SK-N-SH (cell line): ENCODE results near the gene EN1. TPM values are rescaled to one million over a fixed set of nuclear protein-coding genes. Genes with fewer than 3 reads are reported as not detected.

Source experiments
- CTCF ChIA-PET: fragments of 300-600, 350-600 bp; formaldehyde crosslinking; extraction: SDS; loops from one replicate; lab custom pipeline; 2021; lab: Yijun Ruan, JAX
- POLR2A ChIA-PET: fragments of 350-600 bp; sonication (Branson Sonifier 250); formaldehyde crosslinking; extraction: SDS; loops from one replicate; lab custom pipeline; 2020; ENCODE audit warnings: antibody characterized with exemption, inconsistent platforms; lab: Yijun Ruan, JAX
- DNase-seq: peaks from one replicate; pipeline ENCODE4 v3.0.0; 2012
- H2AFZ ChIP-seq: fragments of 200-600 bp; sonication (generic); 2 replicates; pipeline ENCODE4 v1.8.1; 2016; ENCODE audit warnings: antibody characterized with exemption, mild to moderate bottlenecking, low read depth
- H3F3A ChIP-seq: fragments of 200-600 bp; sonication (generic); replicated peaks from 2 replicates; pipeline ENCODE3; 2016; ENCODE audit warnings: antibody characterized with exemption, mild to moderate bottlenecking; ENCODE audit not compliant: insufficient read depth
- H3K27ac ChIP-seq, 2 experiments: fragments of 200-500 bp in 1 of 2; fragments of 200-600 bp in 1 of 2; sonication (Bioruptor generic) in 1 of 2; sonication (generic), shearing (Covaris generic) in 1 of 2; 2 replicates each; pipeline versions ENCODE4 v1.5.1 to v1.6.1; 2014 to 2016; ENCODE audit warnings: low read depth in 2 of 2, inconsistent platforms in 1 of 2, low read length in 1 of 2, mild to moderate bottlenecking in 1 of 2, mixed read lengths in 1 of 2
- H3K27me3 ChIP-seq: fragments of 200-600 bp; sonication (generic), shearing (Covaris generic); 2 replicates; pipeline ENCODE4 v1.6.1; 2016; ENCODE audit warnings: mixed run types; ENCODE audit not compliant: insufficient read depth
- H3K36me3 ChIP-seq, 2 experiments: fragments of 200-500 bp in 1 of 2; fragments of 200-600 bp in 1 of 2; sonication (Bioruptor generic) in 1 of 2; sonication (generic) in 1 of 2; replicated peaks in 1 of 2; 2 replicates each; pipeline versions ENCODE3 to v1.5.1; 2014 to 2016; ENCODE audit warnings: low read length in 1 of 2, mild to moderate bottlenecking in 1 of 2; ENCODE audit not compliant: insufficient read depth in 2 of 2, control insufficient read depth in 1 of 2
- H3K4me1 ChIP-seq, 2 experiments: fragments of 200-500 bp in 1 of 2; fragments of 200-600 bp in 1 of 2; sonication (Bioruptor generic) in 1 of 2; sonication (generic), shearing (Covaris generic) in 1 of 2; 2 replicates each; pipeline versions ENCODE4 v1.5.1 to v1.6.1; 2014 to 2016; ENCODE audit warnings: low read depth in 1 of 2, low read length in 1 of 2, mixed run types in 1 of 2; ENCODE audit not compliant: insufficient read depth in 2 of 2, control insufficient read depth in 1 of 2
- H3K4me2 ChIP-seq: fragments of 200-600 bp; sonication (generic), shearing (Covaris generic); 2 replicates; pipeline ENCODE4 v1.6.1; 2017; ENCODE audit warnings: mixed run types
- H3K4me3 ChIP-seq, 2 experiments: fragments of 200-500 bp in 1 of 2; fragments of 200-600 bp in 1 of 2; sonication (Bioruptor generic) in 1 of 2; sonication (generic), shearing (Covaris generic) in 1 of 2; 2 replicates each; pipeline versions ENCODE4 v1.5.1 to v1.8.1; 2014 to 2016; ENCODE audit warnings: low read depth in 2 of 2, inconsistent platforms in 1 of 2, low read length in 1 of 2, mild to moderate bottlenecking in 1 of 2, mixed read lengths in 1 of 2, moderate library complexity in 1 of 2
- H3K79me2 ChIP-seq: fragments of 200-600 bp; sonication (generic); 2 replicates; pipeline ENCODE4 v1.8.1; 2017; ENCODE audit warnings: mild to moderate bottlenecking; ENCODE audit not compliant: insufficient read depth
- H3K9ac ChIP-seq: fragments of 200-600 bp; sonication (generic); 2 replicates; pipeline ENCODE4 v1.6.1; 2017; ENCODE audit warnings: mixed run types
- H3K9me2 ChIP-seq: fragments of 200-600 bp; sonication (generic); 2 replicates; pipeline ENCODE4 v1.6.1; 2017; ENCODE audit warnings: mixed run types
- H3K9me3 ChIP-seq: fragments of 200-600 bp; sonication (generic); 2 replicates; pipeline ENCODE4 v1.6.1; 2017; ENCODE audit warnings: mixed run types, mild to moderate bottlenecking, moderate library complexity
- H4K20me1 ChIP-seq: fragments of 200-600 bp; sonication (generic); 2 replicates; pipeline ENCODE4 v1.6.1; 2017; ENCODE audit warnings: mild to moderate bottlenecking, mixed run types; ENCODE audit not compliant: insufficient read depth
- CHD2 ChIP-seq: fragments of 150-350 bp; IDR thresholded peaks from 2 replicates; pipeline ENCODE4 v1.6.1; 2018; ENCODE audit warnings: low read length; ENCODE audit not compliant: partially characterized antibody
- GATA2 ChIP-seq: sonication (generic); formaldehyde crosslinking; IDR thresholded peaks from 2 replicates; pipeline ENCODE4 v1.5.0; 2020; ENCODE audit warnings: mild to moderate bottlenecking, missing genetic modification reagents
- MXI1 ChIP-seq: IDR thresholded peaks from 2 replicates; pipeline ENCODE4 v1.6.1; 2012; ENCODE audit warnings: mild to moderate bottlenecking, low read depth, low read length, improper control_type of control experiment
- NFIC ChIP-seq: IDR thresholded peaks from 2 replicates; pipeline ENCODE4 v1.4.0; 2012; ENCODE audit warnings: borderline replicate concordance
- POLR2AphosphoS5 ChIP-seq: IDR thresholded peaks from 2 replicates; pipeline ENCODE4 v1.6.1; 2012; ENCODE audit warnings: low read depth, low read length
- RCOR1 ChIP-seq: fragments of 150-350 bp; IDR thresholded peaks from 2 replicates; pipeline ENCODE4 v1.6.1; 2017; ENCODE audit warnings: antibody characterized with exemption, low read length
- RFX5 ChIP-seq: IDR thresholded peaks from 2 replicates; pipeline ENCODE4 v1.6.1; 2012; ENCODE audit warnings: mild to moderate bottlenecking, improper control_type of control experiment, low read length
- RXRA ChIP-seq: IDR thresholded peaks from 2 replicates; pipeline ENCODE4 v1.4.0; 2012; ENCODE audit warnings: low read depth, mild to moderate bottlenecking, borderline replicate concordance
- SIN3A ChIP-seq: IDR thresholded peaks from 2 replicates; pipeline ENCODE4 v1.6.1; 2012; ENCODE audit warnings: low read depth, mild to moderate bottlenecking, low read length, moderate library complexity, borderline replicate concordance
- SMC3 ChIP-seq: IDR thresholded peaks from 2 replicates; pipeline ENCODE4 v1.6.1; 2012; ENCODE audit warnings: low read depth, low read length, improper control_type of control experiment
- TAF1 ChIP-seq: IDR thresholded peaks from 2 replicates; pipeline ENCODE4 v1.6.1; 2012; ENCODE audit warnings: low read depth, mild to moderate bottlenecking, low read length, moderate library complexity, borderline replicate concordance
- WGBS: methylation state at CpG from one replicate; pipeline ENCODE4 v1.1.6; 2017; ENCODE audit warnings: low lambda C conversion rate; 5-methylcytosine and 5-hydroxymethylcytosine counted together
- polyA plus RNA-seq, 3 experiments: library from polyadenylated mRNA; depleted of rRNA; stranded (reverse); fragments of >200 nt; gene quantifications; 2 replicates each; pipeline ENCODE4 v1.2.3, GENCODE V29; 2012
- TF ChIP-seq, protein P1 (sequence below): IDR thresholded peaks from 2 replicates; pipeline ENCODE4 v1.6.1; 2012; ENCODE audit warnings: mild to moderate bottlenecking, low read depth, low read length, moderate library complexity
- TF ChIP-seq, protein P2 (sequence below): IDR thresholded peaks from 2 replicates; pipeline ENCODE4 v1.4.0; 2012; ENCODE audit warnings: low read depth
- TF ChIP-seq, protein P3 (sequence below): fragments of 150-350 bp; IDR thresholded peaks from 2 replicates; pipeline ENCODE4 v1.6.1; 2017; ENCODE audit warnings: antibody characterized with exemption, low read length, low read depth, borderline replicate concordance
- TF ChIP-seq, protein P4 (sequence below): IDR thresholded peaks from 2 replicates; pipeline ENCODE4; 2012
- TF ChIP-seq, protein P5 (sequence below): fragments of 200-600 bp; sonication (generic); IDR thresholded peaks from 2 replicates; pipeline ENCODE4 v1.6.1; 2017; ENCODE audit warnings: antibody characterized with exemption, mild to moderate bottlenecking, moderate library complexity

Gene EN1
- polyA plus RNA-seq, 1 of the 3 experiments (the other 2 are of a cell fraction): not detected

DNA sequence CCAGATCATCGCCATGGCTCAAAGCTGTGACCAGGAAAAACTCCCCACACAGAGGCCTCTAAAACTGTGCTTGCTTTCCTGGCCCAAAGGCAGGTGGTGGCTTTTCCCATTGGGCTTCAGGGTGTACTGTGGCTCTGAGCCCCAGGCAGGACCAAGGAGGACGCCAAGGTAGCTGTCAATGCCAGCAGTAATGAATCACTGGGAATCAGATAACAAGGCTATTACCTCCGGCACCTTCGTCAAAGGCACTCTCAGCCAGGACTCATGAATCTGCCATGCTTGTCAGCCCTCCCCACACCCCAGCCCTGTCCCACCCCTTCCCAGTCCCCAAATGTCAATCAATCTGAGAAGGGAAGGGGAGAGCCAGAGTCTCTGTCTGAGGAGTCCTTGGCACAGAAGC lies 27.9 kb upstream of the EN1 start:
- ChIA-PET POLR2A (no interaction called here), CTCF (interaction anchor here (1.0 to 1.2 kb wide), 2 partner anchors 20 to 829 kb away, joined by 3 to 7 read pairs; no protein-coding TSS in a partner anchor)
- TF ChIP-seq SIN3A (no peak), RFX5 (no peak), MXI1 (no peak), TAF1 (no peak), POLR2AphosphoS5 (no peak), SMC3 (no peak), GATA2 (CRISPR knock-in tag) (no peak), NFIC (no peak)
- TF ChIP-seq, protein P1, sequence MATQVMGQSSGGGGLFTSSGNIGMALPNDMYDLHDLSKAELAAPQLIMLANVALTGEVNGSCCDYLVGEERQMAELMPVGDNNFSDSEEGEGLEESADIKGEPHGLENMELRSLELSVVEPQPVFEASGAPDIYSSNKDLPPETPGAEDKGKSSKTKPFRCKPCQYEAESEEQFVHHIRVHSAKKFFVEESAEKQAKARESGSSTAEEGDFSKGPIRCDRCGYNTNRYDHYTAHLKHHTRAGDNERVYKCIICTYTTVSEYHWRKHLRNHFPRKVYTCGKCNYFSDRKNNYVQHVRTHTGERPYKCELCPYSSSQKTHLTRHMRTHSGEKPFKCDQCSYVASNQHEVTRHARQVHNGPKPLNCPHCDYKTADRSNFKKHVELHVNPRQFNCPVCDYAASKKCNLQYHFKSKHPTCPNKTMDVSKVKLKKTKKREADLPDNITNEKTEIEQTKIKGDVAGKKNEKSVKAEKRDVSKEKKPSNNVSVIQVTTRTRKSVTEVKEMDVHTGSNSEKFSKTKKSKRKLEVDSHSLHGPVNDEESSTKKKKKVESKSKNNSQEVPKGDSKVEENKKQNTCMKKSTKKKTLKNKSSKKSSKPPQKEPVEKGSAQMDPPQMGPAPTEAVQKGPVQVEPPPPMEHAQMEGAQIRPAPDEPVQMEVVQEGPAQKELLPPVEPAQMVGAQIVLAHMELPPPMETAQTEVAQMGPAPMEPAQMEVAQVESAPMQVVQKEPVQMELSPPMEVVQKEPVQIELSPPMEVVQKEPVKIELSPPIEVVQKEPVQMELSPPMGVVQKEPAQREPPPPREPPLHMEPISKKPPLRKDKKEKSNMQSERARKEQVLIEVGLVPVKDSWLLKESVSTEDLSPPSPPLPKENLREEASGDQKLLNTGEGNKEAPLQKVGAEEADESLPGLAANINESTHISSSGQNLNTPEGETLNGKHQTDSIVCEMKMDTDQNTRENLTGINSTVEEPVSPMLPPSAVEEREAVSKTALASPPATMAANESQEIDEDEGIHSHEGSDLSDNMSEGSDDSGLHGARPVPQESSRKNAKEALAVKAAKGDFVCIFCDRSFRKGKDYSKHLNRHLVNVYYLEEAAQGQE: no peak
- TF ChIP-seq, protein P2, sequence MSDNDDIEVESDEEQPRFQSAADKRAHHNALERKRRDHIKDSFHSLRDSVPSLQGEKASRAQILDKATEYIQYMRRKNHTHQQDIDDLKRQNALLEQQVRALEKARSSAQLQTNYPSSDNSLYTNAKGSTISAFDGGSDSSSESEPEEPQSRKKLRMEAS: no peak
- TF ChIP-seq, protein P3, sequence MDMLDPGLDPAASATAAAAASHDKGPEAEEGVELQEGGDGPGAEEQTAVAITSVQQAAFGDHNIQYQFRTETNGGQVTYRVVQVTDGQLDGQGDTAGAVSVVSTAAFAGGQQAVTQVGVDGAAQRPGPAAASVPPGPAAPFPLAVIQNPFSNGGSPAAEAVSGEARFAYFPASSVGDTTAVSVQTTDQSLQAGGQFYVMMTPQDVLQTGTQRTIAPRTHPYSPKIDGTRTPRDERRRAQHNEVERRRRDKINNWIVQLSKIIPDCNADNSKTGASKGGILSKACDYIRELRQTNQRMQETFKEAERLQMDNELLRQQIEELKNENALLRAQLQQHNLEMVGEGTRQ: no peak
- Histone ChIP-seq H3K4me2 (no peak overlapping the region), H2AFZ (no peak overlapping the region), H3F3A (no peaks in the 10 kb centered on the region), H4K20me1 (no peaks in the 10 kb centered on the region), H3K9me2 (no peaks in the 10 kb centered on the region), H3K27ac (no peak overlapping the region), H3K36me3 (no peaks in the 10 kb centered on the region), H3K9ac (no peak overlapping the region), H3K4me1 (no peaks in the 10 kb centered on the region), H3K4me3 (no peak overlapping the region), H3K79me2 (no peaks in the 10 kb centered on the region), H3K9me3 (no peaks in the 10 kb centered on the region), H3K27me3 (peaks cover 10% of the 10 kb centered on the region; the same call in 1 of the 2 replicates)
- DNase-seq: no peak
- 16% methylated on average over 4 of the region's 4 CpGs for WGBS

DNA sequence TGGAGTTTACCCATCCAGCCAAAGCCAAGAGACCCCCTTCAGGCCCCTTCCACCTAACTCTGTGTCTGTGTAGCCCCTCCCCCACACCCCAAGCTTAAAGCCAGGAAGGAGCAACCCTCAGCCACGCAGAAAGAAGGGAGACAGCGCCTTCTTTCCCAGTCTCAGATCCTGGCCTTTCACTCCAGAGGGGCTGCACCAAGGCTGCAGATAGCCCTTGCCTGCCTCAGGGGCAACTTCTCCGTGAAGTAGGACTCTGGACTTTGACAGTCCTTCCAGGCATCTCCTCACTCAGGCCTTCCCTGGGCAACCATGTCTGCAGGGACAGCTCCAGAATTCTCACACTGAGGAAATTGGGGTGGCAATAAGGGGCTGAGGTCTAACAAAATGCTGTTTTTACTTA lies 26.9 kb upstream of the EN1 start:
- Histone ChIP-seq H3K9me2 (no peaks in the 10 kb centered on the region), H3K4me3 (no peak overlapping the region), H4K20me1 (no peaks in the 10 kb centered on the region), H3K27me3 (peaks cover 15% of the 10 kb centered on the region; the same call in 1 of the 2 replicates), H3K36me3 (no peaks in the 10 kb centered on the region), H3K79me2 (no peaks in the 10 kb centered on the region), H3K4me2 (no peak overlapping the region), H3K9ac (no peak overlapping the region), H2AFZ (no peak overlapping the region), H3K27ac (no peak overlapping the region), H3K4me1 (no peaks in the 10 kb centered on the region), H3F3A (no peaks in the 10 kb centered on the region), H3K9me3 (no peaks in the 10 kb centered on the region)
- 0% methylated on average over 2 of the region's 3 CpGs for WGBS
- ChIA-PET CTCF (interaction anchor here (1.5 to 5.1 kb wide), 2 partner anchors 8 to 11 kb away, joined by 3 to 44 read pairs; no protein-coding TSS in a partner anchor), POLR2A (no interaction called here)
- DNase-seq: no peak
- TF ChIP-seq CHD2: no peak
- TF ChIP-seq RXRA: no peak
- TF ChIP-seq, protein P4, sequence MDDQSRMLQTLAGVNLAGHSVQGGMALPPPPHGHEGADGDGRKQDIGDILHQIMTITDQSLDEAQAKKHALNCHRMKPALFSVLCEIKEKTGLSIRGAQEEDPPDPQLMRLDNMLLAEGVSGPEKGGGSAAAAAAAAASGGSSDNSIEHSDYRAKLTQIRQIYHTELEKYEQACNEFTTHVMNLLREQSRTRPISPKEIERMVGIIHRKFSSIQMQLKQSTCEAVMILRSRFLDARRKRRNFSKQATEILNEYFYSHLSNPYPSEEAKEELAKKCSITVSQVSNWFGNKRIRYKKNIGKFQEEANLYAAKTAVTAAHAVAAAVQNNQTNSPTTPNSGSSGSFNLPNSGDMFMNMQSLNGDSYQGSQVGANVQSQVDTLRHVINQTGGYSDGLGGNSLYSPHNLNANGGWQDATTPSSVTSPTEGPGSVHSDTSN: no peak
- TF ChIP-seq, protein P3: no peak
- no peak for TF ChIP-seq MXI1
- TF ChIP-seq RCOR1: no peak
- TF ChIP-seq, protein P2: no peak
- TF ChIP-seq, protein P5, sequence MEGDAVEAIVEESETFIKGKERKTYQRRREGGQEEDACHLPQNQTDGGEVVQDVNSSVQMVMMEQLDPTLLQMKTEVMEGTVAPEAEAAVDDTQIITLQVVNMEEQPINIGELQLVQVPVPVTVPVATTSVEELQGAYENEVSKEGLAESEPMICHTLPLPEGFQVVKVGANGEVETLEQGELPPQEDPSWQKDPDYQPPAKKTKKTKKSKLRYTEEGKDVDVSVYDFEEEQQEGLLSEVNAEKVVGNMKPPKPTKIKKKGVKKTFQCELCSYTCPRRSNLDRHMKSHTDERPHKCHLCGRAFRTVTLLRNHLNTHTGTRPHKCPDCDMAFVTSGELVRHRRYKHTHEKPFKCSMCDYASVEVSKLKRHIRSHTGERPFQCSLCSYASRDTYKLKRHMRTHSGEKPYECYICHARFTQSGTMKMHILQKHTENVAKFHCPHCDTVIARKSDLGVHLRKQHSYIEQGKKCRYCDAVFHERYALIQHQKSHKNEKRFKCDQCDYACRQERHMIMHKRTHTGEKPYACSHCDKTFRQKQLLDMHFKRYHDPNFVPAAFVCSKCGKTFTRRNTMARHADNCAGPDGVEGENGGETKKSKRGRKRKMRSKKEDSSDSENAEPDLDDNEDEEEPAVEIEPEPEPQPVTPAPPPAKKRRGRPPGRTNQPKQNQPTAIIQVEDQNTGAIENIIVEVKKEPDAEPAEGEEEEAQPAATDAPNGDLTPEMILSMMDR: no peak
